ENCODE measurements around the gene MAML3. TPM values are rescaled to one million over a fixed set of nuclear protein-coding genes. Genes with fewer than 3 reads are reported as not detected.

The MAML3 gene
- total RNA-seq, 1 donor from 2014 or later = 0.79 TPM

DNA sequence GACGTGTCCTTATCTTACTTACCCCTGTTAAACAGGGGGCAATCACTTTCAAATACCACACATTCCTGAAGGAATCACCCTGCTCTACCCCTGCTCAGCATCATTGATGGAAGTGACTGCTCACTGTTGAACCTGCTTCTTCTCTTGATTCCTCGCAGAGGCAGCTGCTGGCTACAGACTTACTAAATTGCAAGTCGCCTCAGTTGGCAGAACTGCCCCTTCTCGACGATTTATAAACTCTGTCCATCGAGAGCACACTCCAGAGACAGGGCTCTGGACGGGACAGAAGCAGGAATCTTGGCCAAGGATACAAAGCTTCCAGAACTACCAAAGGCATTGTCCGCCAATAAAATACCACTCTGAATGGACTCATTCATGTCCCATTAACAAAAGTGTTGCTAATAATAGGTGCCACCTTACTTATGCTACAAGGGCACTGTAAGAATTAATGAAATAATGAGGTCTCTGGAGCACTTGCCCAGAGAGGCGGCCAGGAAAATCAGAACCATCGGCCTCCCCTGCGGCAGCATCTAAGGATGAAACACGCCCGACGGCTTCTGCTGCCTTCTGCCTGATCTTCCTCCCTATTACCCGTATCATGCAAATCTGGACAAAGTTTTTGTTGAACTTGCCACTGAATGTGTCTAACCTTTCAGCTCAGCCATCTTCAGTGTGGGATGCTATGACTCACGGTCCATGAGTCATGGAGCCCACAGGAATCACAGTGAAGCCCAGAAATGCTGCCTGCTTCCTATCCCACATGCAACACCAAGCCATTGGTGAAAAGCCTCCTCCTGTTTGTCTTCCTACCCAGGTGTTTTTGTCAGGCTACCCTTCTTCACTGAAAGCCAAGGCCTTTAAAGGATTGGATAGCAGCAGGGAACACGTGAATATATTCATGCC, 164.9 kb downstream of the MAML3 start:
- no peak overlapping the region for H3K4me3 ChIP-seq (ENCODE audit: low read depth, low read length)
- peak; percentile 97 for DNase-seq (ENCODE audit: low read depth)
- FAIRE-seq = peak; percentile 98
- H3K36me3 ChIP-seq (ENCODE audit: control insufficient read depth, insufficient read depth, low read length) = no peaks in the 10 kb centered on the region
- TF ChIP-seq, protein P1, sequence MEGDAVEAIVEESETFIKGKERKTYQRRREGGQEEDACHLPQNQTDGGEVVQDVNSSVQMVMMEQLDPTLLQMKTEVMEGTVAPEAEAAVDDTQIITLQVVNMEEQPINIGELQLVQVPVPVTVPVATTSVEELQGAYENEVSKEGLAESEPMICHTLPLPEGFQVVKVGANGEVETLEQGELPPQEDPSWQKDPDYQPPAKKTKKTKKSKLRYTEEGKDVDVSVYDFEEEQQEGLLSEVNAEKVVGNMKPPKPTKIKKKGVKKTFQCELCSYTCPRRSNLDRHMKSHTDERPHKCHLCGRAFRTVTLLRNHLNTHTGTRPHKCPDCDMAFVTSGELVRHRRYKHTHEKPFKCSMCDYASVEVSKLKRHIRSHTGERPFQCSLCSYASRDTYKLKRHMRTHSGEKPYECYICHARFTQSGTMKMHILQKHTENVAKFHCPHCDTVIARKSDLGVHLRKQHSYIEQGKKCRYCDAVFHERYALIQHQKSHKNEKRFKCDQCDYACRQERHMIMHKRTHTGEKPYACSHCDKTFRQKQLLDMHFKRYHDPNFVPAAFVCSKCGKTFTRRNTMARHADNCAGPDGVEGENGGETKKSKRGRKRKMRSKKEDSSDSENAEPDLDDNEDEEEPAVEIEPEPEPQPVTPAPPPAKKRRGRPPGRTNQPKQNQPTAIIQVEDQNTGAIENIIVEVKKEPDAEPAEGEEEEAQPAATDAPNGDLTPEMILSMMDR (IDR thresholded peaks at IDR 0.05; ENCODE audit: insufficient read depth, low read length, severe bottlenecking) = no peak
- no peaks in the 10 kb centered on the region for H3K27me3 ChIP-seq (ENCODE audit: control insufficient read depth, insufficient read depth, low read length)

DNA sequence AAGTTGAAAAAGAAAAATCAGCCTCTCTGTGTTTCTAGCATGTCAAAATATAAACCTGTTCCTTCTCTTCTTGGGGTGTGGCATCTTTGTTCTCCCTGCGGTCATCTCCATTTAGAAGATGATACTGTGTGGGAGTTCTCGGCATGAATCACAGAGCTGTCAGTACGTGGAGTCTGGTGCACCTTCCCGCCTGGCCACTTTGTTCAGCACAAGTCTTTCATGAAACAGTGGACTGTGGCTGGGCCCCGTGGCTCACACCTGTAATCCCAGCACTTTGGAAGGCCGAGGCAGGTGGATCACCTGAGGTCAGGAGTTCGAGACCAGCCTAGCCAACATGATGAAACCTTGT, 166.5 kb downstream of the MAML3 start:
- DNase-seq (ENCODE audit: low read depth) (no peak), FAIRE-seq (no peak)
- H3K27me3 ChIP-seq (ENCODE audit: control insufficient read depth, insufficient read depth, low read length) = no peaks in the 10 kb centered on the region
- TF ChIP-seq, protein P1 (IDR thresholded peaks at IDR 0.05; ENCODE audit: insufficient read depth, low read length, severe bottlenecking) = no peak
- no peaks in the 10 kb centered on the region for H3K36me3 ChIP-seq (ENCODE audit: control insufficient read depth, insufficient read depth, low read length)
- no peak overlapping the region for H3K4me3 ChIP-seq (ENCODE audit: low read depth, low read length)

DNA sequence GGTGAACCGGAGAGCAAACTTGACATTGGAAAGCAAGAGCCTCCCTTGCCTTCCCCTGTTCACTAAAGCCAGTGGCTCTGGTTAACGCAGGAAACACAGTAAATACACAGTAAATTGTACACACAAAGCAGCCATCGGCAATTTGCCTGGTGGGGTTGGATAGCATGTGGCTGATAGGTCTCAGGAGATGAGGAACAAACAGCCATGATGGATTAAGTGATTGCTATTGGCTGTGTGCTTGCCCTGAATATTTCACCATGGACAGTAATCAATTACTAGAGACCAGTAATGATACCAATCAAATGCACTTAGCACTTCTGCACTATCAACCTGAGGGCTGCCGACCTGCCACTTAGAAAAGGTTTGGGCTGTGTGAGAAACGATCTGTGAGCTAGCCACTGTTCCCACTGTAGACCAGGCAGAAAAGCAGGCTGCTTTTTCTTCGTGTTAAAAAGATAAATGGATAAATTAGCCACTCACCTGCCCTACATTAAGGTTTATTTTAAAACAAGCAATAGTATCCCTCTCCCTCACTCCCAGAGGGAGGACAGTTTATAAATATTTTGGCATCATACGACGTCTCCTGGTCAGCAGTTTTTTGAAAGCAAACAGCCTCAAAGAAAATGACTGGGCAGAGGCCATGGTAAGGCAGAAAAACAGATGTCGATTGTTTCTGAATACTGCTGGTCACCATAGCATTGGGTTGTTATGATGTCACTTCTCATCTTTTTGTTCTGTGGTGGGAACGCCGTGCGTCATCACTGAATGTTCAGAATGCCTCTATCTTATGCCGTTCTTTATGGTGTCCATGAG, 167.1 kb downstream of the MAML3 start:
- TF ChIP-seq, protein P1 (IDR thresholded peaks at IDR 0.05; ENCODE audit: insufficient read depth, low read length, severe bottlenecking) = no peak
- no peak overlapping the region for H3K4me3 ChIP-seq (ENCODE audit: low read depth, low read length)
- no peak for FAIRE-seq

DNA sequence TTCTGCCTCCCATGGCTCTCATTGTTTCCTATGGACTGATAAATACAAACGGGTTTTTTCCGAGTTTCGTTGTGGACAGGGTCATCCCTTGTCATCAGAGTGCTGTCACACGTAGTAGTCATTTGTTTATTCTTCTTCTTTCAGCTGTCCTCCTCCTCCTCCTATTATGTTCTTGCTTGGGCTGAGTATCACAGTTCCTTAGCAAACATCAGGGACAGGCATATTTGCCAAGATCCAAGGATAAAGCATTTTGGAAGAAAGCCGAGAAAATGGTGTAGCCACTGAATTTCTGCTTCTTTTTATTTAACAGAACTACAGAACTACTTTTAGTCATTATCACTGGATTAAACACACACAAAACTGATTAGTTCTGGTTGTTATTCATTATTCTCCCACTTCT, 167.9 kb downstream of the MAML3 start:
- FAIRE-seq (no peak), DNase-seq (ENCODE audit: low read depth) (no peak)
- no peak overlapping the region for H3K4me3 ChIP-seq (ENCODE audit: low read depth, low read length)
- no peaks in the 10 kb centered on the region for H3K27me3 ChIP-seq (ENCODE audit: control insufficient read depth, insufficient read depth, low read length)
- TF ChIP-seq, protein P1 (IDR thresholded peaks at IDR 0.05; ENCODE audit: insufficient read depth, low read length, severe bottlenecking) = no peak
- no peaks in the 10 kb centered on the region for H3K36me3 ChIP-seq (ENCODE audit: control insufficient read depth, insufficient read depth, low read length)

More for the DNA sequence above, 167.1 kb downstream of the MAML3 start:
- Histone ChIP-seq H3K27me3 (ENCODE audit: control insufficient read depth, insufficient read depth, low read length) (no peaks in the 10 kb centered on the region), H3K36me3 (ENCODE audit: control insufficient read depth, insufficient read depth, low read length) (no peaks in the 10 kb centered on the region)
- no peak for DNase-seq (ENCODE audit: low read depth)

DNA sequence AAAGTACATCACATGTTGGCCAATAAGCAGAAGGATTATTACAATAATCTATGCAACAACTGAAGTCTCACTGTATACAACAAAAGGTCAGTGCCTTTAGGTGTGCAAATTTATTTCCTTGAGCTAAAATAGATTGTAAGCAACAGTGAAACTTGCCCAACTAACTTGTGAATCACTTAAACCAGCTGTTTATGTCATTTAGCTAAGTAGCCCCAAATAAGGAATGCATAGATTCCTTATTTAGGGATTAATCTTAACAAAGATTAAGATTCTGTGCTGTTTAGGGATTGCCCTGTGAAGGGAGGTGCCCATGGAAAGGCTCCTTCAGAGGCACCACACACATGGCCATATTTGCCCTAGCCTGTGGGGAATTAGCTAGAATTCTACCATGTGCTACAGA, 168.6 kb downstream of the MAML3 start:
- no peaks in the 10 kb centered on the region for H3K36me3 ChIP-seq (ENCODE audit: control insufficient read depth, insufficient read depth, low read length)
- no peaks in the 10 kb centered on the region for H3K27me3 ChIP-seq (ENCODE audit: control insufficient read depth, insufficient read depth, low read length)
- DNase-seq (ENCODE audit: low read depth) = no peak
- H3K4me3 ChIP-seq (ENCODE audit: low read depth, low read length) = no peak overlapping the region
- TF ChIP-seq, protein P1 (IDR thresholded peaks at IDR 0.05; ENCODE audit: insufficient read depth, low read length, severe bottlenecking) = no peak
- no peak for FAIRE-seq

All from bronchial epithelial cell (primary cell).